ENCODE results near the gene PATZ1. TPM values are rescaled to one million over a fixed set of nuclear protein-coding genes. Genes with fewer than 3 reads are reported as not detected.

Gene PATZ1
- total and polyA plus RNA-seq, 2 of the 4 experiments (the other 2 are of a cell fraction), result 6.5 to 10.5 TPM

GRCh38 chr22:31279821-31280505, 66.2 kb downstream of the PATZ1 start:
- Histone ChIP-seq H3K56ac (ENCODE audit: extremely low read depth, insufficient read depth, low read length) (no peak overlapping the region), H2BK5ac (ENCODE audit: low read depth, low read length, poor library complexity, severe bottlenecking) (no peak overlapping the region), H3K4ac (ENCODE audit: low read depth, low read length) (no peak overlapping the region), H3K18ac (ENCODE audit: low read depth, low read length) (no peak overlapping the region), H3K23ac (ENCODE audit: low read depth, low read length) (no peak overlapping the region), H3K4me3 (ENCODE audit: insufficient read depth, low read depth, low read length) (no peak overlapping the region), H4K8ac (ENCODE audit: low read depth in 2 of 2, low read length in 2 of 2) (no peak overlapping the region), H2AK9ac (replicated peaks; ENCODE audit: low read depth, low read length, poor library complexity) (no peak overlapping the region), H2BK15ac (ENCODE audit: low read depth, low read length) (no peak overlapping the region), H3K4me1 (ENCODE audit: control insufficient read depth, insufficient read depth, low read length) (no peaks in the 10 kb centered on the region), H4K5ac (ENCODE audit: low read depth, low read length) (no peak overlapping the region), H4K91ac (ENCODE audit: insufficient read depth, low read depth, low read length) (no peak overlapping the region), H3K4me2 (ENCODE audit: low read depth, low read length) (no peak overlapping the region), H2AK5ac (ENCODE audit: low read depth, low read length) (no peak overlapping the region), H2AFZ (replicated peaks; ENCODE audit: low read length, poor library complexity) (no peak overlapping the region), H3K36me3 (ENCODE audit: control insufficient read depth, insufficient read depth, low read length) (peaks cover 51% of the 10 kb centered on the region), H3K9ac (ENCODE audit: low read depth, low read length) (no peak overlapping the region), H2BK120ac (ENCODE audit: low read depth, low read length) (no peak overlapping the region), H4K20me1 (ENCODE audit: insufficient read depth, low read length) (peaks cover 7% of the 10 kb centered on the region; the same call in 1 of the 2 replicates), H3K27ac (ENCODE audit: insufficient read depth, low read length) (no peak overlapping the region), H3K79me1 (ENCODE audit: low read depth in 1 of 2, low read length in 2 of 2) (no peaks in the 10 kb centered on the region), H3K27me3 (ENCODE audit: control insufficient read depth, insufficient read depth, low read length) (no peaks in the 10 kb centered on the region), H2BK20ac (ENCODE audit: low read depth, low read length) (no peak overlapping the region), H3K9me1 (ENCODE audit: insufficient read depth, low read length) (no peaks in the 10 kb centered on the region; the same call in 1 of the 2 replicates), H3K14ac (replicated peaks; ENCODE audit: low read depth, low read length) (no peak overlapping the region), H3K9me3 (ENCODE audit: control insufficient read depth, insufficient read depth, low read length) (no peaks in the 10 kb centered on the region)
- intact Hi-C loops (cut with micrococcal nuclease), result no loop called here
- in situ Hi-C loops (cut with MboI; ENCODE audit: low sequenced_read_pairs), result loop anchor here (10.0 kb wide), 1 partner anchor 65 kb away; the partner anchor contains the start of gene PATZ1
- CTCF ChIA-PET, result no interaction called here
- DNase-seq (no peak), ATAC-seq (ENCODE audit: low read depth) (peak; percentile 15; the same call in 1 of the 2 replicates)
- POLR2A ChIA-PET (ENCODE audit: unreplicated experiment), result no interaction called here
- dilution Hi-C loops (cut with HindIII; ENCODE audit: low sequenced_read_pairs, unreplicated experiment), result no loop called here
- no TSS peak for BruUV-seq (replicated peaks)
- TF ChIP-seq USF2 (IDR thresholded peaks at IDR 0.05; ENCODE audit: low read depth, low read length), result no peak
- no peak for TF ChIP-seq RAD21 (IDR thresholded peaks at IDR 0.05; ENCODE audit: low read length)
- no peak for TF ChIP-seq MAZ (IDR thresholded peaks at IDR 0.05; ENCODE audit: borderline replicate concordance, low read depth, low read length)
- TF ChIP-seq CHD1 (IDR thresholded peaks at IDR 0.05; ENCODE audit: low read depth, low read length), result no peak
- no peak for TF ChIP-seq CTCF (conservative IDR thresholded peaks at IDR 0.05; ENCODE audit: low read depth, low read length)

All from IMR-90 (cell line).